Lung (tissue), 12 donors: Measurements from ENCODE around the gene MUTYH. TPM values are rescaled to one million over a fixed set of nuclear protein-coding genes. Genes with fewer than 3 reads are reported as not detected.
A peak's percentile ranks its signal among the peaks of the same experiment; 100 is the strongest.

ENCODE experiments used
- ATAC-seq: fragments of 200-7000 bp; cut with Tn5 transposase; one replicate; pipeline ENCODE4 v1.9.1; 2020; ENCODE audit warnings: moderate number of reproducible peaks; ENCODE audit not compliant: insufficient read depth, low FRiP score
- DNase-seq, 3 donors: peaks; one replicate each; pipeline ENCODE4 v3.0.0-alpha.2; 2013 to 2017
- H3K27ac ChIP-seq, 2 donors: one replicate each; pipeline ENCODE4 v1.5.1; 2013; ENCODE audit warnings: mild to moderate bottlenecking in 2 of 2, moderate library complexity in 2 of 2, control low read depth in 1 of 2, inconsistent platforms in 1 of 2, low read depth in 1 of 2, low read length in 1 of 2
- H3K27me3 ChIP-seq, 3 donors: one replicate each; pipeline ENCODE4 v1.5.1; 2013; ENCODE audit warnings: low read length in 2 of 3; ENCODE audit not compliant: control insufficient read depth in 3 of 3, insufficient read depth in 3 of 3
- H3K36me3 ChIP-seq, 4 donors: one replicate each; pipeline ENCODE4 v1.5.1; 2013; ENCODE audit warnings: low read length in 4 of 4, mild to moderate bottlenecking in 1 of 4, moderate library complexity in 1 of 4; ENCODE audit not compliant: control insufficient read depth in 4 of 4, insufficient read depth in 4 of 4
- H3K4me1 ChIP-seq, 5 donors: one replicate each; pipeline ENCODE4 v1.5.1; 2013; ENCODE audit warnings: low read length in 5 of 5, mild to moderate bottlenecking in 2 of 5, moderate library complexity in 1 of 5; ENCODE audit not compliant: control insufficient read depth in 5 of 5, insufficient read depth in 5 of 5
- H3K4me3 ChIP-seq: one replicate; pipeline ENCODE4 v1.5.1; 2013; ENCODE audit warnings: mild to moderate bottlenecking, control low read depth, moderate library complexity
- H3K9ac ChIP-seq, 2 donors: one replicate each; pipeline ENCODE4 v1.5.1; 2013; ENCODE audit warnings: low read length in 2 of 2, control low read depth in 1 of 2; ENCODE audit not compliant: insufficient read depth in 1 of 2
- H3K9me3 ChIP-seq, 4 donors: one replicate each; pipeline ENCODE4 v1.5.1; 2013; ENCODE audit warnings: low read length in 3 of 4, mild to moderate bottlenecking in 1 of 4, moderate library complexity in 1 of 4; ENCODE audit not compliant: control insufficient read depth in 4 of 4, insufficient read depth in 3 of 4
- WGBS, 2 donors: extraction: QIAGEN DNeasy Blood & Tissue Kit; methylation state at CpG; one replicate each; pipeline ENCODE4 v1.1.7; 2013; 5-methylcytosine and 5-hydroxymethylcytosine counted together
- polyA plus RNA-seq, 2 donors: library from polyadenylated mRNA; stranded (reverse); fragments of 200-250 nt; gene quantifications; one replicate each; pipeline ENCODE4 v1.2.1, GENCODE V29; 2013
- total RNA-seq, 2 donors: library from RNA; depleted of rRNA in 1 of 2; stranded (reverse); fragments of >200 nt in 1 of 2; gene quantifications; one replicate each; pipeline ENCODE4 v1.2.1, GENCODE V29; 2014 to 2021
- TF ChIP-seq, protein P1 (sequence below): IDR thresholded peaks from 2 replicates; pipeline ENCODE4 v1.5.1; 2012; ENCODE audit warnings: mild to moderate bottlenecking; ENCODE audit errors: control extremely low read depth, extremely low read depth
- donor health status: control.
- donor health status: control.
- donor health status: Bipolar disorder and iron deficiency.
- donor health status: healthy.
- donor health status: DM: yes; HTN: yes; CAD: no.

MUTYH gene
- total and polyA plus RNA-seq, 4 donors, result 14.0 to 26.3 (median 19.7) TPM

DNA sequence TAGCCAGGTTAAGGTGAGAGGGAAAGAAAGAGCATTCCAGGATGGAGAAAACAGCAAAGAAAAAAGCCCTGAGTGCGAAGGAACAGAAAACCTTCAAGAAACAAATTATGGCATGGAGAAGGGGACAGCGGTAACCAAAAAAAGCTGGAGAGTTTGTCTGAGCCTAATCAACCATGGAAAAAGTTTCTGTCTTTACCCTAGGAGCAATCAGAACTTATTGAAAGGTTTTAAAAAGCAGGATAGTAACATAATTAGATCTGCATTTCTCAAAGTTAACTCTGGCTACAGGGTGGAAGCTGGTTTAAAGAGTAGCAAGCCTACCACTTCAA is 39.6 kb downstream of the MUTYH start:
- Histone ChIP-seq H3K9ac (no peak overlapping the region), H3K27ac (no peak overlapping the region), H3K4me1 (peaks cover 0 to 8% (median 5%) of the 10 kb centered on the region in 5 donors), H3K9me3 (no peaks in the 10 kb centered on the region), H3K4me3 (no peak overlapping the region), H3K27me3 (no peaks in the 10 kb centered on the region), H3K36me3 (no peaks in the 10 kb centered on the region)
- no peak for ATAC-seq
- TF ChIP-seq, protein P1, sequence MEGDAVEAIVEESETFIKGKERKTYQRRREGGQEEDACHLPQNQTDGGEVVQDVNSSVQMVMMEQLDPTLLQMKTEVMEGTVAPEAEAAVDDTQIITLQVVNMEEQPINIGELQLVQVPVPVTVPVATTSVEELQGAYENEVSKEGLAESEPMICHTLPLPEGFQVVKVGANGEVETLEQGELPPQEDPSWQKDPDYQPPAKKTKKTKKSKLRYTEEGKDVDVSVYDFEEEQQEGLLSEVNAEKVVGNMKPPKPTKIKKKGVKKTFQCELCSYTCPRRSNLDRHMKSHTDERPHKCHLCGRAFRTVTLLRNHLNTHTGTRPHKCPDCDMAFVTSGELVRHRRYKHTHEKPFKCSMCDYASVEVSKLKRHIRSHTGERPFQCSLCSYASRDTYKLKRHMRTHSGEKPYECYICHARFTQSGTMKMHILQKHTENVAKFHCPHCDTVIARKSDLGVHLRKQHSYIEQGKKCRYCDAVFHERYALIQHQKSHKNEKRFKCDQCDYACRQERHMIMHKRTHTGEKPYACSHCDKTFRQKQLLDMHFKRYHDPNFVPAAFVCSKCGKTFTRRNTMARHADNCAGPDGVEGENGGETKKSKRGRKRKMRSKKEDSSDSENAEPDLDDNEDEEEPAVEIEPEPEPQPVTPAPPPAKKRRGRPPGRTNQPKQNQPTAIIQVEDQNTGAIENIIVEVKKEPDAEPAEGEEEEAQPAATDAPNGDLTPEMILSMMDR, result no peak
- no peak for DNase-seq
- 77 to 89% methylated on average over 2 of the region's 2 CpGs for WGBS, 2 donors

DNA sequence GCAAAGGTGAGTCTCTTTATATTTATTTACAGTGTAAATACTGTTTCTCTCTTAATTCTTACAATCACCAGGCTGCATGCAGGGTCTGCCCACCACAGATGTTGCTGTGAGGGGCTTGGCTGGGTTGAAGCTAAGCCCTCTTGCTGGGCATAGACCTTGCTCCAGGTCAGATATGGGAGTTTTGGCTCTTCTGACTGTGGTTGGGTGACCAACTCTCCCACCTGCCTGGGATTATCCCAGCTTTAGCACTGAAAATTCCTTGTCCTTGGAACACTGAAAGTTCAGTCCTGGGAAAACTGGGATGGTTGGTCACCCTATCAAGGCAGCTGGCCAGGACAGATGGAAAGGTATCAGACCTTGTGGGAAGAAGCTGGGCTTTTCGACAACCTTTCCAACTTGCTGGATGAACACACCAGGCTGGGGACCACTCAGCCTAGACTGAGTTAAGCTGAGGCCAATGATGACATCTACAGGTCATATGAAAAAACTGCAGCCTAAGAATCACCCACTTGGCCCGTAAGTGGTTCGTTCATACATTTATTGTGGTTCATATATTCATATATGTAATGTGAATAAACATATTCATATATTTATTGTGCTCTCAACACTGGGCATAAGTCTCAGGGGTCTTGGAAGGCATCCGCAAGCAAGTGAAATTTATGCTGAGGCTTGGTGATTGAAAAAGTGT is 40.1 kb downstream of the MUTYH start:
- H3K27me3 ChIP-seq, result no peaks in the 10 kb centered on the region
- no peak overlapping the region for H3K9ac ChIP-seq
- no peak overlapping the region for H3K4me3 ChIP-seq
- no peak overlapping the region for H3K27ac ChIP-seq
- 12 to 17% methylated on average over 4 of the region's 4 CpGs for WGBS, 2 donors
- H3K4me1 ChIP-seq, result peaks cover 0 to 8% (median 5%) of the 10 kb centered on the region in 5 donors
- ATAC-seq, result no peak
- peak; percentile 61 to 88 (median 83) for DNase-seq
- TF ChIP-seq, protein P1, result peak; percentile 60
- no peaks in the 10 kb centered on the region for H3K36me3 ChIP-seq
- H3K9me3 ChIP-seq, result no peaks in the 10 kb centered on the region

GRCh38 chr1:45299296-45299695 is 40.9 kb downstream of the MUTYH start:
- Histone ChIP-seq H3K4me3 (no peak overlapping the region), H3K27me3 (no peaks in the 10 kb centered on the region)
- 78 to 79% methylated on average over 1 of the region's 1 CpG for WGBS, 2 donors

More at GRCh38 chr1:45299296-45299695, 40.9 kb downstream of the MUTYH start:
- no peak for ATAC-seq
- Histone ChIP-seq H3K4me1 (peaks cover 0 to 2% (median 0%) of the 10 kb centered on the region in 5 donors), H3K36me3 (no peaks in the 10 kb centered on the region), H3K9me3 (no peaks in the 10 kb centered on the region), H3K9ac (no peak overlapping the region), H3K27ac (no peak overlapping the region)
- no peak for DNase-seq
- TF ChIP-seq, protein P1, result no peak
